GM12875 (cell line): ENCODE data around the gene ELOVL3.

ENCODE experiments used
- H3K4me3 ChIP-seq: one replicate; pipeline ENCODE4 v1.5.1; 2011; ENCODE audit warnings: low read depth, low read length, control low read depth
- CTCF ChIP-seq: IDR thresholded peaks from 2 replicates; pipeline ENCODE4 v1.5.1; 2011; ENCODE audit warnings: low read depth, mild to moderate bottlenecking, control low read depth, inconsistent platforms, low read length, moderate library complexity, borderline replicate concordance; ENCODE audit not compliant: insufficient read depth

Gene ELOVL3

GRCh38 chr10:102230264-102230860 lies 4.3 kb downstream of the ELOVL3 start:
- TF ChIP-seq CTCF, result no peak
- H3K4me3 ChIP-seq, result peak overlapping the region; percentile 36

GRCh38 chr10:102230861-102231356 lies 4.8 kb downstream of the ELOVL3 start:
- peak; percentile 52; the same call in 1 of the 2 replicates for TF ChIP-seq CTCF
- peak overlapping the region; percentile 36 for H3K4me3 ChIP-seq

- H3K4me3 ChIP-seq, result peak overlapping the region; percentile 36
- TF ChIP-seq CTCF, result peak; percentile 91
Observed at GRCh38 chr10:102231357-102232318, 5.5 kb downstream of the ELOVL3 start.

GRCh38 chr10:102233997-102234396 lies 7.9 kb downstream of the ELOVL3 start:
- TF ChIP-seq CTCF, result no peak
- H3K4me3 ChIP-seq, result no peak overlapping the region

GRCh38 chr10:102234888-102235597 lies 8.9 kb downstream of the ELOVL3 start:
- no peak overlapping the region for H3K4me3 ChIP-seq
- TF ChIP-seq CTCF, result no peak

GRCh38 chr10:102235598-102235920 lies 9.5 kb downstream of the ELOVL3 start:
- no peak for TF ChIP-seq CTCF
- no peak overlapping the region for H3K4me3 ChIP-seq
